DOHH2 (cell line): Measurements from ENCODE around the gene ZNF254.
"Not testable (repeated sequence)": the region's sequence is repeated elsewhere in the genome, so short reads cannot be mapped to it uniquely, and the experiment has no call there.

Experiments used
- EZH2phosphoT487 ChIP-seq: fragments of 200-600 bp; sonication (generic); IDR thresholded peaks from 2 replicates; pipeline ENCODE4 v1.6.1; 2017; ENCODE audit warnings: borderline replicate concordance, mild to moderate bottlenecking, antibody characterized with exemption, low read length, moderate library complexity, mixed read lengths
- TF ChIP-seq, protein P1 (sequence below): fragments of 200-600 bp; sonication (generic); IDR thresholded peaks from one replicate; pipeline ENCODE4 v1.5.1; 2014; ENCODE audit warnings: antibody characterized with exemption, mild to moderate bottlenecking, low read depth, low read length; ENCODE audit not compliant: poor library complexity, severe bottlenecking

DNA sequence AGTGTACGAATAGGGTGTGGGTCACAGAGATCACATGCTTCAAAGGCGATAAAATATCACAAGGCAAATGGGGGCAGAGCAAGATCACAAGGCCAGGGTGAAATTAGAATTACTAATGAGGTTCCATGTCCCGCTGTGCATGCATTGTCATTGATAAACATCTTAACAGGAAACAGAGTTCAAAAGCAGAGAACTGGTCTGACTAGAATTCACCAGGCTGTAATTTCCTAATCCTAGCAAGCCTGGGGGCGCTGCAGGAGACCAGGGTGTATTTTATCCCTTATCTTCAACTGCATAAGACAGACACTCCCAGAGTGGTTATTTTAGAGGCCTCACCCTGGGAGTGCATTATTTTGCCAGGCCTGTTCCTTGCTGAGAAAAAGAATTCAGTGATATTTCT lies 11.5 kb upstream of the ZNF254 start:
- TF ChIP-seq, protein P1, sequence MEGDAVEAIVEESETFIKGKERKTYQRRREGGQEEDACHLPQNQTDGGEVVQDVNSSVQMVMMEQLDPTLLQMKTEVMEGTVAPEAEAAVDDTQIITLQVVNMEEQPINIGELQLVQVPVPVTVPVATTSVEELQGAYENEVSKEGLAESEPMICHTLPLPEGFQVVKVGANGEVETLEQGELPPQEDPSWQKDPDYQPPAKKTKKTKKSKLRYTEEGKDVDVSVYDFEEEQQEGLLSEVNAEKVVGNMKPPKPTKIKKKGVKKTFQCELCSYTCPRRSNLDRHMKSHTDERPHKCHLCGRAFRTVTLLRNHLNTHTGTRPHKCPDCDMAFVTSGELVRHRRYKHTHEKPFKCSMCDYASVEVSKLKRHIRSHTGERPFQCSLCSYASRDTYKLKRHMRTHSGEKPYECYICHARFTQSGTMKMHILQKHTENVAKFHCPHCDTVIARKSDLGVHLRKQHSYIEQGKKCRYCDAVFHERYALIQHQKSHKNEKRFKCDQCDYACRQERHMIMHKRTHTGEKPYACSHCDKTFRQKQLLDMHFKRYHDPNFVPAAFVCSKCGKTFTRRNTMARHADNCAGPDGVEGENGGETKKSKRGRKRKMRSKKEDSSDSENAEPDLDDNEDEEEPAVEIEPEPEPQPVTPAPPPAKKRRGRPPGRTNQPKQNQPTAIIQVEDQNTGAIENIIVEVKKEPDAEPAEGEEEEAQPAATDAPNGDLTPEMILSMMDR, result not testable (repeated sequence)
- not testable (repeated sequence) for TF ChIP-seq EZH2phosphoT487
